Activated CD4-positive, alpha-beta T cell treated with anti-CD3 and anti-CD28 coated beads, Interleukin-2, amount 50 U/mL, for 48 hours (primary cell): Measurements from ENCODE around the gene TBXT.
"Not testable (repeated sequence)": the region's sequence is repeated elsewhere in the genome, so short reads cannot be mapped to it uniquely, and the experiment has no call there.

Experiments
- DNase-seq, 2 experiments: peaks; one replicate each; pipeline ENCODE4 v3.0.0-alpha.2; 2020

Gene TBXT

GRCh38 chr6:166169549-166170421, 2.1 kb upstream of the TBXT start:
- DNase-seq = no peak

GRCh38 chr6:166168616-166169548, 1.2 kb upstream of the TBXT start:
- no peak for DNase-seq

- no peak for DNase-seq
Observed at GRCh38 chr6:166167258-166167731, 356 bp downstream of the TBXT start.

GRCh38 chr6:166166314-166167257, 1.1 kb downstream of the TBXT start:
- DNase-seq = no peak

- no peak for DNase-seq
Observed at GRCh38 chr6:166165558-166166313, 1.9 kb downstream of the TBXT start.

- peak; percentile 46 to 65 for DNase-seq
Observed at GRCh38 chr6:166162599-166163342, 4.9 kb downstream of the TBXT start.

GRCh38 chr6:166157930-166158617, 9.6 kb downstream of the TBXT start:
- no peak for DNase-seq

- no peak for DNase-seq
Observed at GRCh38 chr6:166156942-166157341, 10.7 kb downstream of the TBXT start.

- DNase-seq = no peak
Observed at GRCh38 chr6:166153966-166154365, 13.7 kb downstream of the TBXT start.

- DNase-seq = no peak
Observed at GRCh38 chr6:166152660-166153059, 15.0 kb downstream of the TBXT start.

- no peak for DNase-seq
Observed at GRCh38 chr6:166151798-166152197, 15.9 kb downstream of the TBXT start.

GRCh38 chr6:166145751-166146150, 21.9 kb downstream of the TBXT start:
- no peak for DNase-seq

GRCh38 chr6:166143011-166143410, 24.6 kb downstream of the TBXT start:
- no peak for DNase-seq

GRCh38 chr6:166127624-166128472, 39.8 kb downstream of the TBXT start:
- DNase-seq = no peak

- not testable (repeated sequence) for DNase-seq
Observed at GRCh38 chr6:166123115-166123514, 44.5 kb downstream of the TBXT start.

GRCh38 chr6:166121726-166122125, 45.9 kb downstream of the TBXT start:
- DNase-seq = no peak

- DNase-seq = no peak
Observed at GRCh38 chr6:166119116-166119911, 48.3 kb downstream of the TBXT start.

- DNase-seq = no peak
Observed at GRCh38 chr6:166115609-166116008, 52.0 kb downstream of the TBXT start.
